ENCODE data around the gene RNF150.

RNF150 gene

GRCh38 chr4:140903522-140904475 lies 229.5 kb downstream of the RNF150 start:
- DNase-seq: no peak

- no peak for DNase-seq
These were observed 231.4 kb downstream of the RNF150 start for GRCh38 chr4:140901736-140902336.

GRCh38 chr4:140893939-140894338 lies 239.3 kb downstream of the RNF150 start:
- no peak for DNase-seq

GRCh38 chr4:140888054-140888453 lies 245.2 kb downstream of the RNF150 start:
- DNase-seq: no peak

GRCh38 chr4:140887467-140887866 lies 245.8 kb downstream of the RNF150 start:
- no peak for DNase-seq

- DNase-seq: peak; percentile 60
These were observed 248.7 kb downstream of the RNF150 start for GRCh38 chr4:140884431-140885058.

- DNase-seq: no peak
These were observed 255.5 kb downstream of the RNF150 start for GRCh38 chr4:140877781-140878180.

GRCh38 chr4:140876615-140877364 lies 256.5 kb downstream of the RNF150 start:
- DNase-seq: no peak

GRCh38 chr4:140875746-140876452 lies 257.4 kb downstream of the RNF150 start:
- DNase-seq: peak; percentile 62

- no peak for DNase-seq
These were observed 259.2 kb downstream of the RNF150 start for GRCh38 chr4:140874056-140874455.

- DNase-seq: no peak
These were observed 261.9 kb downstream of the RNF150 start for GRCh38 chr4:140871368-140871767.

- peak; percentile 66 for DNase-seq
These were observed 262.8 kb downstream of the RNF150 start for GRCh38 chr4:140870427-140870826.

GRCh38 chr4:140869446-140869845 lies 263.8 kb downstream of the RNF150 start:
- DNase-seq: no peak

GRCh38 chr4:140867356-140867755 lies 265.9 kb downstream of the RNF150 start:
- no peak for DNase-seq

GRCh38 chr4:140866492-140867005 lies 266.7 kb downstream of the RNF150 start:
- peak; percentile 24 for DNase-seq

GRCh38 chr4:140865253-140866217 lies 267.7 kb downstream of the RNF150 start:
- DNase-seq: no peak

GRCh38 chr4:140863197-140863596 lies 270.1 kb downstream of the RNF150 start:
- DNase-seq: no peak

- DNase-seq: no peak
These were observed 271.2 kb downstream of the RNF150 start for GRCh38 chr4:140862177-140862442.

GRCh38 chr4:140861359-140862176 lies 271.7 kb downstream of the RNF150 start:
- peak; percentile 63 for DNase-seq

- DNase-seq: peak; percentile 10
These were observed 274.4 kb downstream of the RNF150 start for GRCh38 chr4:140858897-140859296.

Data from NCI-H146 (cell line).